ENCODE data around the gene ALDOC. TPM values are rescaled to one million over a fixed set of nuclear protein-coding genes. Genes with fewer than 3 reads are reported as not detected.

ALDOC gene
- total and polyA plus RNA-seq, 10 of the 15 experiments (the other 5 are each of a cell fraction or from before 2014, with no cell fraction given): 16.0 to 268 (median 78.2) TPM

DNA sequence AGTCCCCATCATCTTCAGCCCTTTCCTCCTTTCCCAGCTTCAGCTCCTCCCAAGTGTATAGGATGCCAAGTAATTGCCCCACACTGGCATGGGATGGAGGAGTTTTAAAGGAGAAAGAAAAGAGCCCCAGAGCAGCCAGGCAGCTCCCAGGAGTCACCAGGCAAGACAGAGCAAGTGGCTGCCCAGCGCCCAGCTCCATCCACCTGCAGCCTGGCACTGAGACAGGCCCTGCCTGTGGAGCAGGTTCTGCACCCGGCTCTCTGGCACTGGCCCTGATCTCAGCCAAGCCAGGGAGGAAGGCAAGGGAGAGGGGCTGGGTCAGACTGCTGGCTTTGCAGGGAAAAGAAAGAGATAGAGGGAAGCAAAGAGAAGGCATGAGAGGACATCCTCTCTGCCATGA, 48.8 kb downstream of the ALDOC start (continued):
- no peak for TF ChIP-seq NRF1 (conservative IDR thresholded peaks at IDR 0.05; ENCODE audit: low read depth, low read length)
- TF ChIP-seq, protein P1, sequence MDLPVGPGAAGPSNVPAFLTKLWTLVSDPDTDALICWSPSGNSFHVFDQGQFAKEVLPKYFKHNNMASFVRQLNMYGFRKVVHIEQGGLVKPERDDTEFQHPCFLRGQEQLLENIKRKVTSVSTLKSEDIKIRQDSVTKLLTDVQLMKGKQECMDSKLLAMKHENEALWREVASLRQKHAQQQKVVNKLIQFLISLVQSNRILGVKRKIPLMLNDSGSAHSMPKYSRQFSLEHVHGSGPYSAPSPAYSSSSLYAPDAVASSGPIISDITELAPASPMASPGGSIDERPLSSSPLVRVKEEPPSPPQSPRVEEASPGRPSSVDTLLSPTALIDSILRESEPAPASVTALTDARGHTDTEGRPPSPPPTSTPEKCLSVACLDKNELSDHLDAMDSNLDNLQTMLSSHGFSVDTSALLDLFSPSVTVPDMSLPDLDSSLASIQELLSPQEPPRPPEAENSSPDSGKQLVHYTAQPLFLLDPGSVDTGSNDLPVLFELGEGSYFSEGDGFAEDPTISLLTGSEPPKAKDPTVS (IDR thresholded peaks at IDR 0.05; ENCODE audit: low read depth, low read length): no peak
- TF ChIP-seq ZNF622 (IDR thresholded peaks at IDR 0.05): no peak
- TF ChIP-seq HCFC1 (IDR thresholded peaks at IDR 0.05; ENCODE audit: low read length): no peak
- TF ChIP-seq NFXL1 (IDR thresholded peaks at IDR 0.05; ENCODE audit: borderline replicate concordance): no peak

- Histone ChIP-seq H3K79me2 (ENCODE audit: control insufficient read depth, insufficient read depth, low read length) (no peaks in the 10 kb centered on the region), H2AFZ (ENCODE audit: control insufficient read depth, low read depth, low read length) (no peak overlapping the region), H3K27me3 (replicated peaks in 1 of 2; ENCODE audit: control insufficient read depth in 2 of 2, insufficient read depth in 2 of 2, low read length in 1 of 2) (no peaks in the 10 kb centered on the region; a peak in 1 of 4 replicates), H3K36me3 (ENCODE audit: control insufficient read depth in 2 of 2, insufficient read depth in 2 of 2, low read length in 1 of 2) (no peaks in the 10 kb centered on the region; a peak in 1 of 4 replicates), H3K9me3 (replicated peaks; ENCODE audit: control insufficient read depth, insufficient read depth, low read length) (no peaks in the 10 kb centered on the region), H3K9ac (ENCODE audit: control insufficient read depth, insufficient read depth, low read length) (no peak overlapping the region), H3K4me1 (ENCODE audit: control insufficient read depth, insufficient read depth, low read length) (no peaks in the 10 kb centered on the region), H3K4me2 (ENCODE audit: control insufficient read depth, insufficient read depth) (no peak overlapping the region), H4K20me1 (ENCODE audit: control insufficient read depth, insufficient read depth) (no peaks in the 10 kb centered on the region), H3K27ac (ENCODE audit: control insufficient read depth, insufficient read depth) (no peak overlapping the region), H3K4me3 (no peak overlapping the region)
- ATAC-seq (no peak), DNase-seq (ENCODE audit: low read depth, low spot score) (no peak), FAIRE-seq (no peak)
- SMC1A ChIA-PET (ENCODE audit: uncharacterized antibody, unreplicated experiment): no interaction called here
- intact Hi-C loops (cut with micrococcal nuclease; ENCODE audit: unreplicated experiment) (no loop called here), in situ Hi-C loops (cut with MboI) (no loop called here)
- 38% methylated on average over 2 of the region's 2 CpGs for WGBS (ENCODE audit: insufficient coverage, insufficient replicate concordance, low lambda C conversion rate, missing lambda C conversion rate)
- CTCF ChIA-PET: interaction anchor here (1.5 to 1.6 kb wide), 2 partner anchors 14 to 30 kb away, joined by 4 to 6 read pairs; no protein-coding TSS in a partner anchor
- BruUV-seq (replicated peaks): no TSS peak
- RAD21 ChIA-PET (ENCODE audit: unreplicated experiment): no interaction called here
- POLR2A ChIA-PET: no interaction called here
- no peak for TF ChIP-seq MTA2 (IDR thresholded peaks at IDR 0.05; ENCODE audit: low read depth)
- TF ChIP-seq, protein P2, sequence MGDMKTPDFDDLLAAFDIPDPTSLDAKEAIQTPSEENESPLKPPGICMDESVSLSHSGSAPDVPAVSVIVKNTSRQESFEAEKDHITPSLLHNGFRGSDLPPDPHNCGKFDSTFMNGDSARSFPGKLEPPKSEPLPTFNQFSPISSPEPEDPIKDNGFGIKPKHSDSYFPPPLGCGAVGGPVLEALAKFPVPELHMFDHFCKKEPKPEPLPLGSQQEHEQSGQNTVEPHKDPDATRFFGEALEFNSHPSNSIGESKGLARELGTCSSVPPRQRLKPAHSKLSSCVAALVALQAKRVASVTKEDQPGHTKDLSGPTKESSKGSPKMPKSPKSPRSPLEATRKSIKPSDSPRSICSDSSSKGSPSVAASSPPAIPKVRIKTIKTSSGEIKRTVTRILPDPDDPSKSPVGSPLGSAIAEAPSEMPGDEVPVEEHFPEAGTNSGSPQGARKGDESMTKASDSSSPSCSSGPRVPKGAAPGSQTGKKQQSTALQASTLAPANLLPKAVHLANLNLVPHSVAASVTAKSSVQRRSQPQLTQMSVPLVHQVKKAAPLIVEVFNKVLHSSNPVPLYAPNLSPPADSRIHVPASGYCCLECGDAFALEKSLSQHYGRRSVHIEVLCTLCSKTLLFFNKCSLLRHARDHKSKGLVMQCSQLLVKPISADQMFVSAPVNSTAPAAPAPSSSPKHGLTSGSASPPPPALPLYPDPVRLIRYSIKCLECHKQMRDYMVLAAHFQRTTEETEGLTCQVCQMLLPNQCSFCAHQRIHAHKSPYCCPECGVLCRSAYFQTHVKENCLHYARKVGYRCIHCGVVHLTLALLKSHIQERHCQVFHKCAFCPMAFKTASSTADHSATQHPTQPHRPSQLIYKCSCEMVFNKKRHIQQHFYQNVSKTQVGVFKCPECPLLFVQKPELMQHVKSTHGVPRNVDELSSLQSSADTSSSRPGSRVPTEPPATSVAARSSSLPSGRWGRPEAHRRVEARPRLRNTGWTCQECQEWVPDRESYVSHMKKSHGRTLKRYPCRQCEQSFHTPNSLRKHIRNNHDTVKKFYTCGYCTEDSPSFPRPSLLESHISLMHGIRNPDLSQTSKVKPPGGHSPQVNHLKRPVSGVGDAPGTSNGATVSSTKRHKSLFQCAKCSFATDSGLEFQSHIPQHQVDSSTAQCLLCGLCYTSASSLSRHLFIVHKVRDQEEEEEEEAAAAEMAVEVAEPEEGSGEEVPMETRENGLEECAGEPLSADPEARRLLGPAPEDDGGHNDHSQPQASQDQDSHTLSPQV (IDR thresholded peaks at IDR 0.05): no peak
- no peak for TF ChIP-seq BMI1 (IDR thresholded peaks at IDR 0.05; ENCODE audit: borderline replicate concordance)
- no peak for TF ChIP-seq NFYA (IDR thresholded peaks at IDR 0.05; ENCODE audit: borderline replicate concordance, low read depth, low read length)
- no peak for TF ChIP-seq KDM1A (IDR thresholded peaks at IDR 0.05; ENCODE audit: borderline replicate concordance)
- TF ChIP-seq EZH2 (IDR thresholded peaks at IDR 0.05; ENCODE audit: borderline replicate concordance, control insufficient read depth, low read depth, low read length): no peak
- TF ChIP-seq CHD2 (IDR thresholded peaks at IDR 0.05; ENCODE audit: borderline replicate concordance, low read depth, low read length): no peak
- no peak for TF ChIP-seq USF2 (IDR thresholded peaks at IDR 0.05; ENCODE audit: borderline replicate concordance, low read depth, low read length)
- no peak for TF ChIP-seq RBBP5 (conservative IDR thresholded peaks at IDR 0.05)
- TF ChIP-seq, protein P3, sequence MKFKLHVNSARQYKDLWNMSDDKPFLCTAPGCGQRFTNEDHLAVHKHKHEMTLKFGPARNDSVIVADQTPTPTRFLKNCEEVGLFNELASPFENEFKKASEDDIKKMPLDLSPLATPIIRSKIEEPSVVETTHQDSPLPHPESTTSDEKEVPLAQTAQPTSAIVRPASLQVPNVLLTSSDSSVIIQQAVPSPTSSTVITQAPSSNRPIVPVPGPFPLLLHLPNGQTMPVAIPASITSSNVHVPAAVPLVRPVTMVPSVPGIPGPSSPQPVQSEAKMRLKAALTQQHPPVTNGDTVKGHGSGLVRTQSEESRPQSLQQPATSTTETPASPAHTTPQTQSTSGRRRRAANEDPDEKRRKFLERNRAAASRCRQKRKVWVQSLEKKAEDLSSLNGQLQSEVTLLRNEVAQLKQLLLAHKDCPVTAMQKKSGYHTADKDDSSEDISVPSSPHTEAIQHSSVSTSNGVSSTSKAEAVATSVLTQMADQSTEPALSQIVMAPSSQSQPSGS (IDR thresholded peaks at IDR 0.05; ENCODE audit: low read length): no peak
- TF ChIP-seq SMAD5 (IDR thresholded peaks at IDR 0.05; ENCODE audit: low read depth): no peak
- TF ChIP-seq TAF1 (IDR thresholded peaks at IDR 0.05; ENCODE audit: borderline replicate concordance, low read depth, low read length): no peak
Measured at GRCh38 chr17:28527181-28527681, 49.5 kb downstream of the ALDOC start.
